Mesenchymal stem cell (in vitro differentiated cells and primary cell): ENCODE measurements around the gene SERPINE2.
A peak's percentile ranks its signal among the peaks of the same experiment; 100 is the strongest.

Experiments used
- DNase-seq: peaks from one replicate; pipeline ENCODE4 v3.0.0-alpha.2; 2013
- H2AFZ ChIP-seq: one replicate; pipeline ENCODE4 v1.6.1; 2013; ENCODE audit warnings: low read depth, mild to moderate bottlenecking, control low read depth, inconsistent platforms, low read length, moderate library complexity
- H2AK5ac ChIP-seq: 2 replicates; pipeline ENCODE4 v1.6.1; 2013; ENCODE audit warnings: low read length, moderate library complexity, mild to moderate bottlenecking, inconsistent platforms; ENCODE audit not compliant: severe bottlenecking
- H2BK120ac ChIP-seq: one replicate; pipeline ENCODE4 v1.6.1; 2013; ENCODE audit warnings: low read depth, mild to moderate bottlenecking, inconsistent platforms, low read length, moderate library complexity
- H2BK12ac ChIP-seq, 2 experiments: one replicate each; pipeline ENCODE4 v1.6.1; 2013; ENCODE audit warnings: inconsistent platforms in 2 of 2, low read length in 2 of 2, mild to moderate bottlenecking in 2 of 2, moderate library complexity in 2 of 2, control low read depth in 1 of 2
- H2BK15ac ChIP-seq: one replicate; pipeline ENCODE4 v1.6.1; 2013; ENCODE audit warnings: mild to moderate bottlenecking, low read depth, inconsistent platforms; ENCODE audit not compliant: poor library complexity, severe bottlenecking
- H2BK5ac ChIP-seq: 2 replicates; pipeline ENCODE4 v1.6.1; 2013; ENCODE audit warnings: low read depth, mild to moderate bottlenecking, low read length, control low read depth, inconsistent platforms; ENCODE audit not compliant: poor library complexity, severe bottlenecking
- H3K14ac ChIP-seq, 2 experiments: one replicate each; pipeline ENCODE4 v1.6.1; 2013; ENCODE audit warnings: inconsistent platforms in 2 of 2, low read length in 2 of 2, control low read depth in 1 of 2, mild to moderate bottlenecking in 1 of 2, moderate library complexity in 1 of 2
- H3K18ac ChIP-seq, 2 experiments: one replicate each; pipeline ENCODE4 v1.6.1; 2013; ENCODE audit warnings: inconsistent platforms in 2 of 2, low read length in 2 of 2, control low read depth in 1 of 2, low read depth in 1 of 2, mild to moderate bottlenecking in 1 of 2
- H3K23ac ChIP-seq, 2 experiments: one replicate each; pipeline ENCODE4 v1.6.1; 2013; ENCODE audit warnings: inconsistent platforms in 2 of 2, low read length in 2 of 2, mild to moderate bottlenecking in 2 of 2, moderate library complexity in 2 of 2, control low read depth in 1 of 2
- H3K27ac ChIP-seq: 2 replicates; pipeline ENCODE4 v1.5.1; 2013; ENCODE audit warnings: mild to moderate bottlenecking, moderate library complexity, low read length, control low read depth, inconsistent platforms; ENCODE audit not compliant: poor library complexity, severe bottlenecking
- H3K27me3 ChIP-seq, 2 experiments: 2 replicates each; pipeline versions ENCODE4 v1.6.1 to v1.7.0; 2013; ENCODE audit warnings: low read length in 2 of 2, mild to moderate bottlenecking in 2 of 2, moderate library complexity in 2 of 2, control low read depth in 1 of 2, inconsistent platforms in 1 of 2; ENCODE audit not compliant: control insufficient read depth in 1 of 2, insufficient read depth in 1 of 2
- H3K36me3 ChIP-seq, 2 experiments: 2 replicates each; pipeline versions ENCODE4 v1.6.1 to v1.7.0; 2013; ENCODE audit warnings: low read length in 2 of 2, control low read depth in 1 of 2, inconsistent platforms in 1 of 2, low read depth in 1 of 2, mild to moderate bottlenecking in 1 of 2; ENCODE audit not compliant: insufficient read depth in 2 of 2, control insufficient read depth in 1 of 2
- H3K4ac ChIP-seq, 2 experiments: one replicate each; pipeline ENCODE4 v1.6.1; 2013; ENCODE audit warnings: inconsistent platforms in 2 of 2, low read length in 2 of 2, mild to moderate bottlenecking in 2 of 2, moderate library complexity in 2 of 2, control low read depth in 1 of 2, low read depth in 1 of 2
- H3K4me1 ChIP-seq: 2 replicates; pipeline ENCODE4 v1.6.1; 2013; ENCODE audit warnings: low read depth, low read length, control low read depth; ENCODE audit not compliant: control insufficient read depth, insufficient read depth
- H3K4me2 ChIP-seq: 2 replicates; pipeline ENCODE4 v1.6.1; 2013; ENCODE audit warnings: low read length, mild to moderate bottlenecking, inconsistent platforms; ENCODE audit not compliant: poor library complexity, severe bottlenecking
- H3K4me3 ChIP-seq, 2 experiments: 2 replicates each; pipeline versions ENCODE4 v1.5.1 to v1.7.0; 2013; ENCODE audit warnings: low read length in 2 of 2, mild to moderate bottlenecking in 2 of 2, control low read depth in 1 of 2, low read depth in 1 of 2; ENCODE audit not compliant: insufficient read depth in 1 of 2
- H3K79me1 ChIP-seq: replicated peaks from 2 replicates; pipeline ENCODE4 v1.6.1; 2013; ENCODE audit warnings: mild to moderate bottlenecking, control low read depth, low read length, inconsistent platforms; ENCODE audit not compliant: poor library complexity, severe bottlenecking
- H3K9ac ChIP-seq: 2 replicates; pipeline ENCODE4 v1.7.0; 2013; ENCODE audit warnings: mild to moderate bottlenecking, low read length, moderate library complexity
- H3K9me3 ChIP-seq: 2 replicates; pipeline ENCODE4 v1.7.0; 2013; ENCODE audit warnings: mild to moderate bottlenecking, low read length; ENCODE audit not compliant: control insufficient read depth
- H4K8ac ChIP-seq: one replicate; pipeline ENCODE4 v1.6.1; 2013; ENCODE audit warnings: inconsistent platforms, mild to moderate bottlenecking, low read length, moderate library complexity
- H4K91ac ChIP-seq: one replicate; pipeline ENCODE4 v1.6.1; 2013; ENCODE audit warnings: mild to moderate bottlenecking, low read length, inconsistent platforms
- WGBS: methylation state at CpG from one replicate; pipeline ENCODE4 v1.1.7; 2013; ENCODE audit warnings: mixed read lengths; 5-methylcytosine and 5-hydroxymethylcytosine counted together

Gene SERPINE2

DNA sequence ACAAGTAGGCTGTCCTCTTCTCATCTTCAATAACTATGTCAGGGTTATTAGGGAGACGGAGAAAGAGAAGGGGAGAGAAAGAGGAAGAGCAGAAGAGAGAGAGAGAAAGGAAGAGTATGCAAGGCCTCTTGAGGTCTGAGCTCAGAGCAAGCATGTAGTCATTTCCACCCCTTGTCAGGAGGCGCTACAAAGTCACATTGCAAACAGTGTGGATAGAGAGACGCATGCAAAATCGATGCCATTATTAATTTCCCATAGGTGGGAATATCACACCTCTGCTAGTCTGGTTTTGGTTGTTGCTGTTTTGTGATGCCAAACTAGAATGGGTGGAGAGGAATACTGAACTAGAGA, 24.2 kb upstream of the SERPINE2 start:
- Histone ChIP-seq H2AK5ac (no peak overlapping the region), H3K18ac (no peak overlapping the region), H3K4me2 (no peak overlapping the region), H3K9me3 (no peaks in the 10 kb centered on the region), H2AFZ (no peak overlapping the region), H3K4ac (no peak overlapping the region), H2BK5ac (no peak overlapping the region), H4K8ac (no peak overlapping the region), H3K4me3 (no peak overlapping the region), H3K4me1 (peaks cover 1% of the 10 kb centered on the region), H3K23ac (no peak overlapping the region), H4K91ac (no peak overlapping the region), H3K27me3 (no peaks in the 10 kb centered on the region), H3K36me3 (no peaks in the 10 kb centered on the region), H2BK15ac (no peak overlapping the region), H3K9ac (no peak overlapping the region), H2BK12ac (no peak overlapping the region), H3K27ac (no peak overlapping the region), H3K14ac (no peak overlapping the region), H2BK120ac (no peak overlapping the region), H3K79me1 (no peaks in the 10 kb centered on the region)
- 96% methylated on average over 4 of the region's 4 CpGs for WGBS
- DNase-seq = no peak

DNA sequence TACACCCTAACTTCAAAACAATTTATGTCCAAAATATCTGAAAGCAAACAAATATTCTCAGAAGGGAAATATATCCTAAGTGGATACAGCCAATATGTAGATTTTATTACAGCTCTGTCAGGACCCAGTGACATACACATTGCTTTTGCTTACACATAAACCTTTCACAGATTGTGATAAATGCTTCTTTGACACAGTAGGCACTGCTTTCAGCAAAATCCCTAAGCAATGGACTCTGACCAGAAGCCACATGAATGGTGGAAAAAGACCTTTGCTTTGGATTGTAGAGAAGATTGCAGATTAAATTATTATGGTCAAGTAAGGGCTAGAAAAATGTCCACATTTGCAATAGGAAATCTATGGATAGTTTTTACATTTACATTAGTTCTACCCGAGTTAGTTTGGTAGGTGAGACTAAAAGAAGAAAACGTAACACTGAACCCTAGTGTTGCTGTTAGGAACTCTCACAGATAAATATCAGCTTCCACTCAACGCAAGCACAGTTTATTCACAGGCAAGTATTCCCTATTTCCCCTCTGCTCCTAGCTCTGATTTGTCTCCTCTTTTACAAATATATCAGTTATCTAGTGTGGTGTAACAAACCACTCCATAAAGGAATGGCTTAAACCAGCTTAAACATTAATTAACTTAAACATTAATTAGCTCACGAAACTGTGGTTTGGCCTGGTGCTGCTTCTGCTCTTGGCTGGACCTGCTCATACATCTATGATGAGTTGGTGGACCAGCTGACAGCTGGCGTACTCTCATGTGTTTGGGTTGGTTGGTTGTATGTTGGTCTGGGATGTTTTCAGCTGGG, 23.6 kb upstream of the SERPINE2 start:
- WGBS = 81% methylated on average over 3 of the region's 5 CpGs
- no peak overlapping the region for H3K4me2 ChIP-seq
- no peak overlapping the region for H3K23ac ChIP-seq
- H3K4ac ChIP-seq = no peak overlapping the region
- H4K8ac ChIP-seq = no peak overlapping the region
- no peak overlapping the region for H3K4me3 ChIP-seq
- H3K79me1 ChIP-seq = no peaks in the 10 kb centered on the region
- H3K14ac ChIP-seq = no peak overlapping the region
- no peak overlapping the region for H2BK12ac ChIP-seq
- no peak overlapping the region for H2BK5ac ChIP-seq
- no peaks in the 10 kb centered on the region for H3K27me3 ChIP-seq
- no peak overlapping the region for H2AK5ac ChIP-seq
- peaks cover 1% of the 10 kb centered on the region for H3K4me1 ChIP-seq
- H2BK15ac ChIP-seq = no peak overlapping the region
- no peak overlapping the region for H2AFZ ChIP-seq
- no peaks in the 10 kb centered on the region for H3K36me3 ChIP-seq
- H2BK120ac ChIP-seq = no peak overlapping the region
- H3K9ac ChIP-seq = no peak overlapping the region
- peak; percentile 23 for DNase-seq
- H3K27ac ChIP-seq = no peak overlapping the region
- no peaks in the 10 kb centered on the region for H3K9me3 ChIP-seq
- H3K18ac ChIP-seq = no peak overlapping the region
- H4K91ac ChIP-seq = no peak overlapping the region

DNA sequence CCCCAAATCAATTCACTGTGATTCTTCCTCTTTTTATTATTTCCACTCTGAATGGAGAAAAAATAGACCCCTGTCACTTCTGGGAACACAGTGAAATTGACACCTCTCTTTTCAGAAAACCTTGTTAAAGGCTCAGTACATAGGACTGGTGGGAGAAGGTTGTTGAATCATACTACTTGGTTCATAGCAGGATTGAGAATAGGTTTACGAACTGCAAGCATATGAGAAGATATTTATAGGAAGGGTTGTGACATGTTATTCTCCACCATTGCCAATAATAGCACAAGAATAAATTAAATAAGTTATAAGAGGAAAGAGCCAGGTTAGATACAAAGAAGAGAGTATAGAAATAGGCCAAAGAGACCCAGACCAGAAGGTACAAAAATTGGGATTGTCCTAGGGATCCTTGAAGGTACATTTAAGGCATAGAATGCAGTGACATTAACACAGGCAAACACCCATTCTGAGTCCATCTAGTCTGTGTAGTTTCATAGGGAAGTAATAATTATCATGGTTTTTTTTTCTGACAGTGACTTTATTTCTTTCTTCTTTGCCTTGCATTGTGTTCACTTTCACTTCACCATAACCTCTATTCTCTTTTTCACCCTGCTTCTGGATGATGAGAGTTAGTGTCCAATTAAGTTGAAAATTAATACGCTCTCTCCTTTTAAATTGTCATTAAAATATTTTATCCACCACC, 21.8 kb upstream of the SERPINE2 start:
- Histone ChIP-seq H4K91ac (no peak overlapping the region), H2BK12ac (no peak overlapping the region), H3K4ac (no peak overlapping the region), H3K4me2 (no peak overlapping the region), H3K4me1 (peaks cover 1% of the 10 kb centered on the region), H3K14ac (no peak overlapping the region), H2BK5ac (no peak overlapping the region), H3K36me3 (no peaks in the 10 kb centered on the region), H3K79me1 (no peaks in the 10 kb centered on the region), H4K8ac (no peak overlapping the region), H3K27ac (no peak overlapping the region), H2AK5ac (no peak overlapping the region), H3K9me3 (peaks cover 5% of the 10 kb centered on the region), H3K18ac (no peak overlapping the region), H3K23ac (no peak overlapping the region), H2BK120ac (no peak overlapping the region), H3K27me3 (no peaks in the 10 kb centered on the region), H3K9ac (no peak overlapping the region), H3K4me3 (no peak overlapping the region), H2AFZ (no peak overlapping the region), H2BK15ac (no peak overlapping the region)
- WGBS = no CpG with 5 or more reads among the region's 2 CpGs
- DNase-seq = no peak

DNA sequence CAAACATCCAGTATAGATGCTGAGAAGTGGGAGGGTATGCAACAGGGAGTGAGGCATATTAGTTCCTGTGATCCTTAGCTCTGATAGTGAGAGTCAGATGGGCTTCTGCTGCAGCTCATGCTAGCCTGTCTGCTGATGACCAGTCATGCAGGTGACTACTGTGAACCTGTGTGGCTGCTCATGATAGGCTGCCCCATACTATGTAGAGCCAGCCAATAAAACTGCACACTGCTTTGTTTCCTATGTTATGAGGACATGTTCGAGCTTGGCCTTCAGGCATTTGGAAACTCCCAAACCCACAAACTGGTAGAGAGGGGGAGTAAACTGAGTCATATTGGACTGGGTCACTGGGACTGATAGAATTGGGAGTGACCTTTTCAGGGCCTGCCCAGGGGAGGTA, 20.1 kb upstream of the SERPINE2 start:
- H2BK5ac ChIP-seq = no peak overlapping the region
- no peak overlapping the region for H2BK120ac ChIP-seq
- peaks cover 12% of the 10 kb centered on the region for H3K9me3 ChIP-seq
- H2AFZ ChIP-seq = no peak overlapping the region
- H2BK12ac ChIP-seq = no peak overlapping the region
- H3K79me1 ChIP-seq = no peaks in the 10 kb centered on the region
- no peak overlapping the region for H3K4me2 ChIP-seq
- H4K91ac ChIP-seq = no peak overlapping the region
- H3K9ac ChIP-seq = no peak overlapping the region
- DNase-seq = no peak
- no peaks in the 10 kb centered on the region for H3K36me3 ChIP-seq
- no peak overlapping the region for H2AK5ac ChIP-seq
- H3K4me3 ChIP-seq = no peak overlapping the region
- no peak overlapping the region for H3K27ac ChIP-seq
- H3K14ac ChIP-seq = no peak overlapping the region
- no peak overlapping the region for H3K18ac ChIP-seq
- H2BK15ac ChIP-seq = no peak overlapping the region
- H4K8ac ChIP-seq = no peak overlapping the region
- no peak overlapping the region for H3K23ac ChIP-seq
- H3K4ac ChIP-seq = no peak overlapping the region
- H3K27me3 ChIP-seq = no peaks in the 10 kb centered on the region
- 82% methylated on average over 1 of the region's 1 CpG for WGBS
- H3K4me1 ChIP-seq = peaks cover 1% of the 10 kb centered on the region
